Measurements from ENCODE around the gene IGFBP3. TPM values are rescaled to one million over a fixed set of nuclear protein-coding genes. Genes with fewer than 3 reads are reported as not detected.

IGFBP3 gene
- polyA plus RNA-seq, 1 donor from 2014 or later, result 1.6 TPM

- H3F3A ChIP-seq (ENCODE audit: insufficient read depth, low read length, poor library complexity, severe bottlenecking), result no peaks in the 10 kb centered on the region
- no peak for TF ChIP-seq CTCF (IDR thresholded peaks at IDR 0.05; ENCODE audit: poor library complexity, severe bottlenecking)
- TF ChIP-seq MXI1 (conservative IDR thresholded peaks at IDR 0.05; ENCODE audit: poor library complexity, severe bottlenecking), result no peak
- TF ChIP-seq SMC3 (conservative IDR thresholded peaks at IDR 0.05; ENCODE audit: poor library complexity), result no peak
- no peak for TF ChIP-seq EP300 (conservative IDR thresholded peaks at IDR 0.05; ENCODE audit: poor library complexity, severe bottlenecking)
- no peak for TF ChIP-seq EZH2 (IDR thresholded peaks at IDR 0.05; ENCODE audit: borderline replicate concordance, insufficient read depth, low read length, poor library complexity, severe bottlenecking)
- TF ChIP-seq POLR2AphosphoS5 (IDR thresholded peaks at IDR 0.05), result no peak
- TF ChIP-seq RAD21 (conservative IDR thresholded peaks at IDR 0.05), result no peak
- no peak for TF ChIP-seq TAF1 (IDR thresholded peaks at IDR 0.05; ENCODE audit: low read depth)
- TF ChIP-seq REST (IDR thresholded peaks at IDR 0.05; ENCODE audit: borderline replicate concordance), result no peak
- no peak overlapping the region for H3K27ac ChIP-seq (ENCODE audit: low read length)
- H3K36me3 ChIP-seq (ENCODE audit: insufficient read depth, low read length), result no peaks in the 10 kb centered on the region
- no peaks in the 10 kb centered on the region for H4K20me1 ChIP-seq (ENCODE audit: insufficient read depth)
- no peak overlapping the region for H3K4me3 ChIP-seq (ENCODE audit: low read length)
- H3K9ac ChIP-seq (ENCODE audit: low read length), result no peak overlapping the region
- no peaks in the 10 kb centered on the region for H3K9me2 ChIP-seq (ENCODE audit: insufficient read depth, low read length)
- no peaks in the 10 kb centered on the region for H3K79me2 ChIP-seq (replicated peaks; ENCODE audit: insufficient read depth, low read length)
- H3K4me2 ChIP-seq (ENCODE audit: low read length), result no peak overlapping the region
- no peaks in the 10 kb centered on the region for H3K9me3 ChIP-seq (ENCODE audit: low read length)
- H3K27me3 ChIP-seq (ENCODE audit: insufficient read depth, low read depth, low read length), result no peaks in the 10 kb centered on the region
- no peak overlapping the region for H2AFZ ChIP-seq (ENCODE audit: low read depth, low read length)
Measured at GRCh38 chr7:45867471-45867870, 53.6 kb downstream of the IGFBP3 start.

- Histone ChIP-seq H3K27ac (ENCODE audit: low read length) (no peak overlapping the region), H3F3A (ENCODE audit: insufficient read depth, low read length, poor library complexity, severe bottlenecking) (no peaks in the 10 kb centered on the region), H3K9me2 (ENCODE audit: insufficient read depth, low read length) (no peaks in the 10 kb centered on the region)
Measured at GRCh38 chr7:45865594-45866410, 55.3 kb downstream of the IGFBP3 start.

More at GRCh38 chr7:45865594-45866410, 55.3 kb downstream of the IGFBP3 start:
- Histone ChIP-seq H2AFZ (ENCODE audit: low read depth, low read length) (no peak overlapping the region), H3K79me2 (replicated peaks; ENCODE audit: insufficient read depth, low read length) (no peaks in the 10 kb centered on the region), H3K27me3 (ENCODE audit: insufficient read depth, low read depth, low read length) (no peaks in the 10 kb centered on the region), H3K36me3 (ENCODE audit: insufficient read depth, low read length) (no peaks in the 10 kb centered on the region), H3K4me2 (ENCODE audit: low read length) (no peak overlapping the region), H3K4me3 (ENCODE audit: low read length) (no peak overlapping the region), H3K9me3 (ENCODE audit: low read length) (no peaks in the 10 kb centered on the region), H4K20me1 (ENCODE audit: insufficient read depth) (no peaks in the 10 kb centered on the region), H3K9ac (ENCODE audit: low read length) (no peak overlapping the region)
- TF ChIP-seq SMC3 (conservative IDR thresholded peaks at IDR 0.05; ENCODE audit: poor library complexity), result no peak
- no peak for TF ChIP-seq REST (IDR thresholded peaks at IDR 0.05; ENCODE audit: borderline replicate concordance)
- TF ChIP-seq CTCF (IDR thresholded peaks at IDR 0.05; ENCODE audit: poor library complexity, severe bottlenecking), result no peak
- TF ChIP-seq POLR2AphosphoS5 (IDR thresholded peaks at IDR 0.05), result no peak
- TF ChIP-seq EP300 (conservative IDR thresholded peaks at IDR 0.05; ENCODE audit: poor library complexity, severe bottlenecking), result no peak
- no peak for TF ChIP-seq RAD21 (conservative IDR thresholded peaks at IDR 0.05)
- TF ChIP-seq MXI1 (conservative IDR thresholded peaks at IDR 0.05; ENCODE audit: poor library complexity, severe bottlenecking), result no peak
- no peak for TF ChIP-seq TAF1 (IDR thresholded peaks at IDR 0.05; ENCODE audit: low read depth)
- no peak for TF ChIP-seq EZH2 (IDR thresholded peaks at IDR 0.05; ENCODE audit: borderline replicate concordance, insufficient read depth, low read length, poor library complexity, severe bottlenecking)
